Hypothalamus (tissue), 51 donors: Measurements from ENCODE around the gene GP5.

Source experiments
- DNase-seq, 51 donors: peaks; one replicate each; lab custom pipeline; 2025; lab: John Stamatoyannopoulos, UW

Gene GP5

DNA sequence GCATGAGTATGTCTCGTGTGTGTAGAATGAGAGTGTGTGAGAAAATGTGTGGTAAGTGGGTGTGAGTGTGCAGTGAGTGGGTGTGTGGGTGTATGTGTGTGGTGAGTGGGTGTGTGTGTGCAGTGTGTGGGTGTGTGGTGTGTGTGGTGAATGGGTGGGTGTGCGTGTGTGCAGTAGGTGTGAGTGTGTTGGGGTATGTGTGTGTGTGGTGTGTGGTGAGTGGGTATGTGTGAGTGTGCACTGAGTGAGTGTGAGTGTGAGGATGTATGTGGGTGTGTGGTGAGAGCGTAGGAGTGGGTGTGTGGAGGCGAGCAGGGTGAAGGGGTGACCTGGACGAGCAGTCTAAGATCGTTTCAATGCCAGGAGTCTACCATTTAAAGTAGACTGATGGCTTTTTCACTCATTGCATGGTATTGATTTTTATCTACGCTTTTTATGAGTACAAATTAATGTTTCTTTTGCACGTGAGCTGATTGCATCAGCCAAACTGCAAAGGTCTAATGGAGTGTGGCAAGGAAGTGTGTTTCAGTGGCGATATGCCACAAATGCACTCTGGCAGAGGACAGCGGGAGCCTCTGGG, 46.3 kb downstream of the GP5 start:
- no peak for DNase-seq

GRCh38 chr3:194351952-194352536, 47.0 kb downstream of the GP5 start:
- DNase-seq = no peak

DNA sequence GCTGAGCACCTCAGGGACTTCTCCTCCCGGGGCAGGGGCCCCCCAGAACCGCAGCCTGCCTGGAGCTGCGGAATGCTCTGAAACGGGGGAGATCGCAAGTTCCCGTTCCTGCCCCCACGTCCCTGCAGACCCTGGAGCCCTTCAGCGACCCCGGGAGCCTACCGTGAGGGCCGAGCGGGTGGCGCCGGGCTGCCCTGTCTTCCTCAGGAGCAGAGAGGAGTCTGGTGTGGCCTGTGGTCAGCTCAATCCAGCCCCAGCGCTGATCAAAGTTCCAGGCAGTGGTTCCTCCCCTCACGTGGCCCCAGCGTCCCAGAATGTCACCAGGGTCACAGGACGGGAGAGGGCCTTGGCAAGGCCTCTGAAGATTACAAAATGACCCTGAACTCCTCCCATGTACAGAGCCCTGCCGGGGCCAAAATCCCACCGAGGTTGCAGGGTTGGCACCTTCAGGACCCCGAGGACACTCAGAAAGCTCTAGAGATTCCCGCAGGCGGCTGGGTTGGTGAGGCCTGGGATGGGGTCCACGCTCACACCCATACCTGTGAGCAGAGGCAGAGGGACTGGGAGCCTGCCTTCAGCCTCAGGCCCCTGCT, 47.9 kb downstream of the GP5 start, which contains the start of gene CPN2:
Gene CPN2 (minus strand): TSS at position 249 of the 593 bp plus-strand sequence. CDS start 8,626 bp downstream, outside the sequence.
- no peak for DNase-seq

- DNase-seq = no peak
Measured at GRCh38 chr3:194350726-194351071, 48.4 kb downstream of the GP5 start.

- DNase-seq = no peak
Measured at GRCh38 chr3:194348354-194348753, 50.7 kb downstream of the GP5 start.

DNA sequence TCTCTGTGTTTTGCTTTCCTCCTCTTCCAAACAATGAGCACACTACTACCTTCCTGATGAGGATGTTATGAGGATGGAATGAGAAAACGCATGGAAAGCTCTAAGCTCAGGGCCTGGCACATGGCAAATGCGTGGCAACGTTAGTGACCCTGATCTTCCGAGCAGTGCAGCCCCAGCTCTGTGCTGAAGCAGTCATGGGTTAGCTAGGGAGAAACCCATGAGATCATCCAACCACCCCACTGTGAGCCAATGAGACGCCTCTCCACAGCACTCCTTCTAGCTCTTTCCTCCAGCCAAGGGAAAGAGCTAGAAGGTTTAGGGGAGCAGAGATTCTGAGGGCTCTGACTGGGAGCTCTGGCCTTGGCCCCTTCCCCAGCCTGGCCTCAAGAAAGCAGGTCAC, 52.4 kb downstream of the GP5 start:
- DNase-seq = no peak

DNA sequence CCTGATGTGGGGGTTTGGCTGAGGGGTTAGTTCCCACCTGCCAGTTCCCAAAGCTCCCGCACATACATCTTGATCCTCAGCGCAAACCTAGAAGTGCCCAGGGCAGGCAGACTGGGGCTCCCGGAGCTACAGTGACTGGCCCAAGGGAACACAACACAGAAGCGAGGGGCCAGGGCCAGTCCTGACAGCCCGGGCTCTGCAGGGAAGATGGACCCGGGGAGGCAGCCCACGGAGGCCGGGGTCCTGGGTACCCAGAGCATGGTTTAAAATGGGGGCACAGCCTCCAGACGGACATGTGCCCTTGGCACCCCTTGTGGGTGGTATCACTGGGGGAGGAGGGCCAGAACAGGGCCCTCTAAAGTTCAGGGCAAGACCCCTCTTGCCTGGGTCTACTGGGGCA, 53.0 kb downstream of the GP5 start:
- no peak for DNase-seq
